Activated CD8-positive, alpha-beta memory T cell treated with anti-CD3 and anti-CD28 coated beads for 4 hours (primary cell): Measurements from ENCODE around the gene PIM3.
A peak's percentile ranks its signal among the peaks of the same experiment; 100 is the strongest.

ENCODE experiments used
- DNase-seq, 2 donors: peaks; one replicate each; pipeline ENCODE4 v3.0.0-alpha.2; 2020; ENCODE audit warnings: low read depth in 2 of 2

The PIM3 gene

GRCh38 chr22:49955581-49956417 is 4.8 kb upstream of the PIM3 start:
- DNase-seq: no peak

DNA sequence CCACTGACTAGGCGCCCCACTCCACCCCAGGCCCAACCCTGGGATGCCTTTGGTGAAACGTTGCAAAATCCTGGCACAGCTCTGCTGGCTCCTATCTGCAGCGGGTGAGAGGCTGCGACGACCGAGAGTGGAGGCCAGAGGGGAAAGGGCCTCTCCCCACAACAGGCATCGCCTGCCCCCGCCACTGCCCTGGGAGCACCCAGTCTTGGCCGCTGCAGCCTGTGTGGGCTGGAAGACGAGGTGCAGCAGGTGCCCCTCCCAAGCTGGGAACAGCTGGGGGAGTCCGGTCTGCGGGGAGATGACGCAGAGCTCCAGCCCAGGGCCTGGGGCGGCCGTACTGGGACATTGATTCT is 4.2 kb upstream of the PIM3 start:
- DNase-seq: no peak

GRCh38 chr22:49956914-49957825 is 3.4 kb upstream of the PIM3 start:
- no peak for DNase-seq

DNA sequence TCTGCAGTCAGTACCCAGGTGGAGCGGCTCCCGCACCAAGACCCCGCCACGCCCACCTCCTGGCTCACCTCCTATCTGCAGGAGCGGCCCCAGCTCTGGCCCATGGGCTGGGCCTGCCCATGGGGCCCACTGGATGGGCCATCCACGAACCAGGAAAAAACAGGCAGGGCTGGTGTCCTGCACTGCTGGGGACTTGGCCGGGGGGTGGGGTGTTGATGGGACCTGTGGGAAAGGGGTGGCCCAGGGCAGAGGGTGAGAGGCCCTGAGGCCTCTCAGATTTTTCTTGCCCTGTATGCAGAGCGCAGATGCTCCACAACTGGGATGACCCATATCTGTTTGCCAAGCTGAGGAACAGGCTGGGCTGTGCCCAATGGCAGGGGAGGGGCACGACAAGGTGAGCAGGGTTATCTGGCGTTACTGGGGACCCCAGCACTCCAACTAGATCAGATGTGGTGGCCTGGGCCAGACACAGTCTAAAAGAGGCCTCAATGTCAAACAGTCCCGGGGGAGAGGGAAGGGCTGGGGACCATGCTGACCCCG is 2.7 kb upstream of the PIM3 start:
- DNase-seq: no peak

GRCh38 chr22:49958366-49958921 is 2.1 kb upstream of the PIM3 start:
- DNase-seq: no peak

GRCh38 chr22:49958931-49959781 is 1.4 kb upstream of the PIM3 start:
- DNase-seq: no peak

DNA sequence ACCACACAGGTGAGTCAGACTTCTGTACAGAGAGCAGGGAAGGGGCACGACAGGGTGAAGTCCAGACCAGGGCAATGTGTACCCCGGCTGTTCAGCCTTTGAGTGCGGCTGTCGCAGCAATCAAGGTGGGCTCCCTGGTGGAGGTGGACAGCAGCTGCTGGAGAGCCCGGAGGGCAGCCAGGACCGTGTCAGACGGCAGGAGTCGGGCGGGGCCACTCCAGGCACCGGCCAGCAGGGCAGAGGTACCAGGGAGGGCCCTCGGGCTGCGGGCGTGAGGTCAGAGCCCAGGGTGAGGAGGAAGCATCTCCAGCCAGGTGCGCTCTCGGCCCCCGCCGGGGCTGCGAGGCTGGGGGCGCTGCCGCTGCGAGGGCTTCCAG is 802 bp upstream of the PIM3 start:
- DNase-seq: no peak

DNA sequence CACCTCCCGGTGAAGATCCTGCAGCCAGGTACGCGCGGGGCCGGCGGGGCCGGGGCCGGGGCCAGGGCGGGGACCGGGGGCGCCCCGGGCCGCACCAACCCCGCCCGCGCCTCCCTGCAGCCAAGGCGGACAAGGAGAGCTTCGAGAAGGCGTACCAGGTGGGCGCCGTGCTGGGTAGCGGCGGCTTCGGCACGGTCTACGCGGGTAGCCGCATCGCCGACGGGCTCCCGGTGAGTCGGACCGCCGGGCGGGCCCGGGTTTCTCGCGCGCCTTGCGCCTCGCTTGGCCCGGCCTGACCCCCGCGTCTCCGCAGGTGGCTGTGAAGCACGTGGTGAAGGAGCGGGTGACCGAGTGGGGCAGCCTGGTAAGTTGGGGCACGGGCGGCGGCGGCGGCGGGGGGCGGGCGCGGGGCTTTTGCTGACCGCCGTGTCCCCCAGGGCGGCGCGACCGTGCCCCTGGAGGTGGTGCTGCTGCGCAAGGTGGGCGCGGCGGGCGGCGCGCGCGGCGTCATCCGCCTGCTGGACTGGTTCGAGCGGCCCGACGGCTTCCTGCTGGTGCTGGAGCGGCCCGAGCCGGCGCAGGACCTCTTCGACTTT is 531 bp downstream of the PIM3 start:
- DNase-seq: no peak

DNA sequence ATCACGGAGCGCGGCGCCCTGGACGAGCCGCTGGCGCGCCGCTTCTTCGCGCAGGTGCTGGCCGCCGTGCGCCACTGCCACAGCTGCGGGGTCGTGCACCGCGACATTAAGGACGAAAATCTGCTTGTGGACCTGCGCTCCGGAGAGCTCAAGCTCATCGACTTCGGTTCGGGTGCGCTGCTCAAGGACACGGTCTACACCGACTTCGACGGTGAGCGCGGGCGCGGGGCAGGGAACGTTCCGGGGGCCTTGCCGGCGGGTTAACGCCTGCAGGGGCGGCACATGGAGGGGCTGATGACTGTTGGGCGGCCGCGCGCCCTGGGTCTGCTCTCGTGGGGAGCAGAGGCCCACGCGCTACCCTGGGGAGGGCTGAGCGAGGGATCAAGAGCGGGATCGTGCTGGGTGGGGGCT is 1.0 kb downstream of the PIM3 start:
- DNase-seq: no peak

DNA sequence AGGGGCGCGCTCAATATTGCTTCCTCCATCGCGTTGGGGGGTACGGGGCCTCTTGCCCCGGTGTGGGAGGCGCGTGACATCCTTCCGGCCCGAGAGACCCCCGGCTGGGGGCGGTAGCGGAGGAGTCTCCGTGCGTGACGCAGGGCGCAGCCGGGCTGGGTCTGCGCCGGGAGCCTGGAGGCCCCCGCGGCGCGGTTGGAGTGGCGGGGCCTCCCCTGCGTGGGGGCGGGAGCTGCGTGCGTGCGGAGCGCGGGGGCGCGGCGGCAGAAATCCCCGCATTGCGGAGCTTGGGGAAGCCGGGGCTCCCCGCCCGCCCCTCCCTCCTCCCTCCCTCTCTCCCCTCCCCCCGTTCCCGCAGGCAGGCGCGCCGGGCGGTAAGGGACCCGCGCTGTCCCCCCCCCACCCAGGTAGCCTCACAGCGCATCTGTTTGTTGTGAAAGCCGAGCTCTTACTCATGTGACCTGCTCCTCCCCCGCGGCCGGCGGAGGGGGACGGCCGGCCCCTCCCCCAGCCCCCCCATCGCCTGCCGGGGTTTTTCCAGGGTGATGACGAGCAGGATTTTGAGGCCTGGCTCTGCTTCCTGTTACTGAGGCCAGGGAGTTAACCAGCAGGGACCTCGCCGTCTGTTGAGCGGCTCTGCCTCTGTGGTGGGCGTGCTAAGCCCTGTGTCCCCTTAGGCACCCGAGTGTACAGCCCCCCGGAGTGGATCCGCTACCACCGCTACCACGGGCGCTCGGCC is 1.6 kb downstream of the PIM3 start:
- peak; percentile 80 to 82 for DNase-seq

DNA sequence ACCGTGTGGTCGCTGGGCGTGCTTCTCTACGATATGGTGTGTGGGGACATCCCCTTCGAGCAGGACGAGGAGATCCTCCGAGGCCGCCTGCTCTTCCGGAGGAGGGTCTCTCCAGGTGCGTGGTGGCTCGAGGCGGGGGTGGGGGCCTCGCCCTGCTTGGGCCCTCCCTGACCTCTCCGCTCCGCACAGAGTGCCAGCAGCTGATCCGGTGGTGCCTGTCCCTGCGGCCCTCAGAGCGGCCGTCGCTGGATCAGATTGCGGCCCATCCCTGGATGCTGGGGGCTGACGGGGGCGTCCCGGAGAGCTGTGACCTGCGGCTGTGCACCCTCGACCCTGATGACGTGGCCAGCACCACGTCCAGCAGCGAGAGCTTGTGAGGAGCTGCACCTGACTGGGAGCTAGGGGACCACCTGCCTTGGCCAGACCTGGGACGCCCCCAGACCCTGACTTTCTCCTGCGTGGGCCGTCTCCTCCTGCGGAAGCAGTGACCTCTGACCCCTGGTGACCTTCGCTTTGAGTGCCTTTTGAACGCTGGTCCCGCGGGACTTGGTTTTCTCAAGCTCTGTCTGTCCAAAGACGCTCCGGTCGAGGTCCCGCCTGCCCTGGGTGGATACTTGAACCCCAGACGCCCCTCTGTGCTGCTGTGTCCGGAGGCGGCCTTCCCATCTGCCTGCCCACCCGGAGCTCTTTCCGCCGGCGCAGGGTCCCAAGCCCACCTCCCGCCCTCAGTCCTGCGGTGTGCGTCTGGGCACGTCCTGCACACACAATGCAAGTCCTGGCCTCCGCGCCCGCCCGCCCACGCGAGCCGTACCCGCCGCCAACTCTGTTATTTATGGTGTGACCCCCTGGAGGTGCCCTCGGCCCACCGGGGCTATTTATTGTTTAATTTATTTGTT is 2.4 kb downstream of the PIM3 start:
- no peak for DNase-seq

GRCh38 chr22:49963647-49964026 is 3.1 kb downstream of the PIM3 start:
- DNase-seq: no peak

GRCh38 chr22:49964136-49965090 is 3.8 kb downstream of the PIM3 start:
- DNase-seq: no peak

DNA sequence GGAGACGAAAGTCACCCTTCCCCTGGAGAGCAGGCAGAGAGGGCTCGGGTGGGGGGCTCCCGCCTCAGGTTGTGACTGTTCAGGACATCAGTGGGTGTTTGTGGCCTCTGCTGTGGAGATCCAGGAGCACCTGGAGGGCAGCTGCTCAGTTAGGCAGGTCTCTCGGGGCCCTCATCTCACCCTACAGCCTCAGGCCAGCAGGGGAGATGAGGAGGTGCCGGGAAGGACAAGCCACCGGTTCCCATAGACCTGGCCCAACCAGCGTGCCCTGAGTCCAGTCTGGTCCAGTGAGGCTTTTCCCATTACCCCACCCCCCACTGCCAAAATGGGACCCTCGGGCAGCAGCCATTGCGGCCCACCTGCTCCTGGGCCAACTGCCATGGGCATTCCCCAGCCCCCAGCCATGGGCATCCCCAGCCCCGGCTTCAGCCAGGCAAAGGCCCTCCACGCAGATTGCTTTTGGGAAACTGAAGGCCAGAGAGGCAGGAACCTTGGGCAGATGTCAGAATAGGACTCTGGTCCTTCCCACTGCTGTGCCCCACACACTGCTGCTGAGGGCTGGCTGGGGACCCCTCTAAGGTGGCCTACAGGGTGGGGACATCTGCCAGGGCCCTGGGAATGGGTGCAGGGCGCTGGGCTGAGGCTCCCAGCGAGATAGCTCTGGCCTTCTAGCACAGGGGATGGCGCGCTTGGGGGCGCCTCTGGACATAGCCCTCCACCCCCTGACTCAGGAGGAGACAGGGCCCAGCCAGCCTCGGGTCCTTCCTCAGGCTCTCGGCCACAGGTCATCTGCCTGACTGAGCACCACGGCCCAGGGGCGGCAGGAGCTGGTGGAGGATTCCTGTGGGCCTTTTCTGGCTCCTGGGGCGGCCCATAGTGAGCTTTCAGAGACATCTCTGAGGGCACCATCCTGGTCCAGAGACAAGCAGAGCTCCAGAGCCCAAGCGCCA is 4.8 kb downstream of the PIM3 start:
- DNase-seq: no peak

GRCh38 chr22:49966041-49966773 is 5.6 kb downstream of the PIM3 start:
- DNase-seq: no peak
